Endothelial cell of umbilical vein (primary cell): Measurements from ENCODE around the gene SCIMP. TPM values are rescaled to one million over a fixed set of nuclear protein-coding genes. Genes with fewer than 3 reads are reported as not detected.

Source experiments
- BruUV-seq: library from RNA; stranded (reverse); fragments of 400-500 nt; replicated peaks from 2 replicates; lab custom pipeline; 2021; lab: Mats Ljungman, UMichigan
- CTCF ChIA-PET: fragments of 300-600, 350-600 bp; sonication (Branson Sonifier 250); formaldehyde crosslinking; loops from one replicate; lab custom pipeline; 2021; ENCODE audit warnings: antibody characterized with exemption, inconsistent platforms; lab: Charles Lee
- POLR2A ChIA-PET: fragments of 300-600, 350-600 bp; sonication (Branson Sonifier 250); formaldehyde crosslinking; loops from one replicate; lab custom pipeline; 2021; ENCODE audit warnings: antibody characterized with exemption, inconsistent platforms; lab: Charles Lee
- DNase-seq: peaks from one replicate; pipeline ENCODE4 v3.0.0-alpha.2; 2011; ENCODE audit warnings: low read depth, low spot score
- FAIRE-seq: peaks from 2 replicates; lab custom pipeline; 2011; peaks lifted over from hg19 to GRCh38; lab: Jason Lieb, UNC
- H2AFZ ChIP-seq: 2 replicates; pipeline ENCODE4 v1.6.0; 2012; ENCODE audit warnings: low read depth, low read length, control low read depth, inconsistent platforms
- H3K27ac ChIP-seq: 2 replicates; pipeline ENCODE4 v1.5.1; 2011; ENCODE audit warnings: low read depth, mild to moderate bottlenecking, control low read depth, low read length, moderate library complexity; ENCODE audit not compliant: insufficient read depth
- H3K27me3 ChIP-seq, 2 experiments: 2 replicates each; pipeline versions ENCODE4 v1.6.0 to v1.6.1; 2011; ENCODE audit warnings: low read length in 2 of 2, mixed read lengths in 1 of 2; ENCODE audit not compliant: control insufficient read depth in 2 of 2, insufficient read depth in 2 of 2
- H3K36me3 ChIP-seq, 2 experiments: 2 replicates in 1 of 2; 3 replicates in 1 of 2; pipeline ENCODE4 v1.5.1; 2011; ENCODE audit warnings: low read length in 2 of 2, mild to moderate bottlenecking in 1 of 2, moderate library complexity in 1 of 2; ENCODE audit not compliant: control insufficient read depth in 2 of 2, insufficient read depth in 2 of 2; ENCODE audit errors: extremely low read depth in 1 of 2
- H3K4me1 ChIP-seq: 3 replicates; pipeline ENCODE4 v1.5.1; 2011; ENCODE audit warnings: mild to moderate bottlenecking, low read length; ENCODE audit not compliant: control insufficient read depth, insufficient read depth; ENCODE audit errors: extremely low read depth
- H3K4me2 ChIP-seq: 2 replicates; pipeline ENCODE4 v1.6.1; 2011; ENCODE audit warnings: low read length, control low read depth, mixed read lengths; ENCODE audit not compliant: insufficient read depth
- H3K4me3 ChIP-seq, 3 experiments: fragments of 200-600 bp in 1 of 3; sonication (generic), shearing (Covaris generic) in 1 of 3; replicated peaks in 1 of 3; 2 replicates each; pipeline ENCODE4 v1.5.1; 2011 to 2016; ENCODE audit warnings: control low read depth in 3 of 3, low read length in 3 of 3, mild to moderate bottlenecking in 2 of 3, inconsistent platforms in 1 of 3, low read depth in 1 of 3, moderate library complexity in 1 of 3; ENCODE audit not compliant: insufficient read depth in 1 of 3
- H3K79me2 ChIP-seq: 2 replicates; pipeline ENCODE4 v1.6.0; 2012; ENCODE audit warnings: low read length, inconsistent platforms; ENCODE audit not compliant: control insufficient read depth, insufficient read depth
- H3K9ac ChIP-seq: replicated peaks from 2 replicates; pipeline ENCODE3; 2011; ENCODE audit warnings: low read length, control low read depth; ENCODE audit not compliant: insufficient read depth; ENCODE audit errors: extremely low read depth
- H3K9me1 ChIP-seq: replicated peaks from 3 replicates; pipeline ENCODE4 v1.6.0; 2011; ENCODE audit warnings: mild to moderate bottlenecking, low read length; ENCODE audit not compliant: control insufficient read depth, insufficient read depth; ENCODE audit errors: extremely low read depth
- H3K9me3 ChIP-seq: replicated peaks from 2 replicates; pipeline ENCODE4 v1.5.1; 2012; ENCODE audit warnings: low read length, inconsistent platforms; ENCODE audit not compliant: control insufficient read depth, insufficient read depth
- H4K20me1 ChIP-seq: replicated peaks from 2 replicates; pipeline ENCODE3; 2011; ENCODE audit warnings: mild to moderate bottlenecking, low read length; ENCODE audit not compliant: control insufficient read depth, insufficient read depth; ENCODE audit errors: extremely low read depth
- EZH2 ChIP-seq: IDR thresholded peaks from 2 replicates; pipeline ENCODE4 v1.6.1; 2012; ENCODE audit warnings: borderline replicate concordance, low read depth, mild to moderate bottlenecking, moderate library complexity, low read length, inconsistent platforms; ENCODE audit not compliant: severe bottlenecking
- FOS ChIP-seq: IDR thresholded peaks from 2 replicates; pipeline ENCODE4 v1.6.1; 2011; ENCODE audit warnings: mild to moderate bottlenecking, low read length, moderate library complexity, borderline replicate concordance; ENCODE audit not compliant: insufficient read depth
- GATA2 ChIP-seq: IDR thresholded peaks from 2 replicates; pipeline ENCODE4 v1.7.0; 2011; ENCODE audit warnings: low read depth, mild to moderate bottlenecking, moderate library complexity, mixed read lengths, low read length; ENCODE audit not compliant: insufficient read length, insufficient read depth
- JUN ChIP-seq: IDR thresholded peaks from 2 replicates; pipeline ENCODE4 v1.6.1; 2011; ENCODE audit warnings: borderline replicate concordance, low read depth; ENCODE audit not compliant: insufficient read length, insufficient read depth
- MAX ChIP-seq: IDR thresholded peaks from 2 replicates; pipeline ENCODE4 v1.6.1; 2011; ENCODE audit not compliant: insufficient read depth, insufficient read length
- MYC ChIP-seq: IDR thresholded peaks from one replicate; pipeline ENCODE4 v1.6.1; 2011; ENCODE audit warnings: mild to moderate bottlenecking, low read depth, low read length
- POLR2A ChIP-seq: IDR thresholded peaks from 2 replicates; pipeline ENCODE4 v1.6.1; 2012; ENCODE audit warnings: low read depth, mild to moderate bottlenecking, control low read depth, low read length
- POLR2AphosphoS5 ChIP-seq: IDR thresholded peaks from 2 replicates; pipeline ENCODE4 v1.6.1; 2012; ENCODE audit warnings: low read depth, mild to moderate bottlenecking, control low read depth, low read length, moderate library complexity; ENCODE audit not compliant: insufficient read depth
- dilution Hi-C: fragments of 300-500 bp; cut with MboI; formaldehyde crosslinking; loops from one replicate; pipeline ENCODE4 v1.15.0; 2019; ENCODE audit warnings: low sequenced_read_pairs; ENCODE audit not compliant: extremely low pct_ligation_motif_present
- intact Hi-C: fragments of 100-400 bp; cut with micrococcal nuclease; formaldehyde crosslinking; loops from one replicate; pipeline ENCODE4 v1.10.0; 2022
- polyA plus RNA-seq, 4 experiments: library from polyadenylated mRNA; depleted of rRNA in 3 of 4; stranded (reverse) in 3 of 4; unstranded in 1 of 4; fragments of >200 nt; gene quantifications; 2 replicates each; pipeline versions ENCODE4 v1.2.1 to v1.2.3, GENCODE V29; 2011 to 2012; ENCODE audit warnings: missing spikeins in 1 of 4
- total RNA-seq: library from RNA; stranded (reverse); gene quantifications from 2 replicates; pipeline ENCODE4 v1.2.3, GENCODE V29; 2021
- TF ChIP-seq, protein P1 (sequence below), 2 donors: IDR thresholded peaks; 1 replicate in 1 of 2; 2 replicates in 1 of 2; pipeline ENCODE4 v1.5.1; 2011; ENCODE audit warnings: low read length in 2 of 2, mild to moderate bottlenecking in 2 of 2, moderate library complexity in 2 of 2, control low read depth in 1 of 2, inconsistent platforms in 1 of 2, low read depth in 1 of 2; ENCODE audit not compliant: insufficient read depth in 1 of 2; ENCODE audit errors: extremely low read depth in 1 of 2

The SCIMP gene
- total and polyA plus RNA-seq, 2 donors (not counting 3 experiments of a cell fraction or from before 2014, with no cell fraction given): not detected

- DNase-seq (peak; percentile 23), FAIRE-seq (peak; percentile 12)
- peaks cover 65% of the 10 kb centered on the region for H3K79me2 ChIP-seq
- H3K4me2 ChIP-seq: peak overlapping the region; percentile 88
- H4K20me1 ChIP-seq: no peaks in the 10 kb centered on the region
- H3K27ac ChIP-seq: no peak overlapping the region
- CTCF ChIA-PET: interaction anchor here (0.7 to 0.9 kb wide), 2 partner anchors 14 to 38 kb away, joined by 3 read pairs; no protein-coding TSS in a partner anchor
- peak overlapping the region in 2 of 3 experiments; percentile 10 to 86 for H3K4me3 ChIP-seq
- H3K4me1 ChIP-seq: peaks cover 25% of the 10 kb centered on the region
- no peak overlapping the region for H2AFZ ChIP-seq
- POLR2A ChIA-PET: interaction anchor here (0.6 kb wide), 1 partner anchor 229 kb away, joined by 5 read pairs; no protein-coding TSS in a partner anchor
- H3K9me3 ChIP-seq: no peaks in the 10 kb centered on the region
- no peaks in the 10 kb centered on the region for H3K27me3 ChIP-seq
- intact Hi-C loops: loop anchor here (5.0 kb wide), 1 partner anchor 134 kb away; the partner anchor contains the start of gene NUP88
- dilution Hi-C loops: no loop called here
- H3K36me3 ChIP-seq: no peaks in the 10 kb centered on the region
- TF ChIP-seq, protein P1, sequence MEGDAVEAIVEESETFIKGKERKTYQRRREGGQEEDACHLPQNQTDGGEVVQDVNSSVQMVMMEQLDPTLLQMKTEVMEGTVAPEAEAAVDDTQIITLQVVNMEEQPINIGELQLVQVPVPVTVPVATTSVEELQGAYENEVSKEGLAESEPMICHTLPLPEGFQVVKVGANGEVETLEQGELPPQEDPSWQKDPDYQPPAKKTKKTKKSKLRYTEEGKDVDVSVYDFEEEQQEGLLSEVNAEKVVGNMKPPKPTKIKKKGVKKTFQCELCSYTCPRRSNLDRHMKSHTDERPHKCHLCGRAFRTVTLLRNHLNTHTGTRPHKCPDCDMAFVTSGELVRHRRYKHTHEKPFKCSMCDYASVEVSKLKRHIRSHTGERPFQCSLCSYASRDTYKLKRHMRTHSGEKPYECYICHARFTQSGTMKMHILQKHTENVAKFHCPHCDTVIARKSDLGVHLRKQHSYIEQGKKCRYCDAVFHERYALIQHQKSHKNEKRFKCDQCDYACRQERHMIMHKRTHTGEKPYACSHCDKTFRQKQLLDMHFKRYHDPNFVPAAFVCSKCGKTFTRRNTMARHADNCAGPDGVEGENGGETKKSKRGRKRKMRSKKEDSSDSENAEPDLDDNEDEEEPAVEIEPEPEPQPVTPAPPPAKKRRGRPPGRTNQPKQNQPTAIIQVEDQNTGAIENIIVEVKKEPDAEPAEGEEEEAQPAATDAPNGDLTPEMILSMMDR (IDR thresholded peaks at IDR 0.05; ENCODE audit: extremely low read depth in 1 of 2, insufficient read depth in 1 of 2, low read depth in 1 of 2, low read length in 2 of 2): no peak
- TF ChIP-seq JUN: no peak
- TF ChIP-seq POLR2A: no peak
- no peak for TF ChIP-seq MAX
- TF ChIP-seq EZH2: no peak
- no peak for TF ChIP-seq GATA2
- TF ChIP-seq MYC: no peak
- no peak for TF ChIP-seq FOS
- no peak for TF ChIP-seq POLR2AphosphoS5
- H3K9me1 ChIP-seq: no peaks in the 10 kb centered on the region
- no peak overlapping the region for H3K9ac ChIP-seq
- TSS peak; percentile 37 for BruUV-seq
These were observed 49.1 kb upstream of the SCIMP start for GRCh38 chr17:5283571-5284315.
